A673 (cell line): Measurements from ENCODE around the gene MON1A. TPM values are rescaled to one million over a fixed set of nuclear protein-coding genes. Genes with fewer than 3 reads are reported as not detected.

Experiments
- BruUV-seq: library from RNA; stranded (reverse); fragments of 400-500 nt; replicated peaks from 2 replicates; lab custom pipeline; 2021; lab: Mats Ljungman, UMichigan
- CTCF ChIA-PET: fragments of 300-600 bp; sonication (Branson Sonifier 250); formaldehyde crosslinking; loops from one replicate; lab custom pipeline; 2022; ENCODE audit warnings: antibody characterized with exemption; lab: Charles Lee
- POLR2A ChIA-PET: fragments of 300-600 bp; sonication (Branson Sonifier 250); formaldehyde crosslinking; loops from one replicate; lab custom pipeline; 2022; ENCODE audit warnings: antibody characterized with exemption; ENCODE audit not compliant: low non-redundant PET; lab: Charles Lee
- DNase-seq: peaks from one replicate; pipeline ENCODE4 v3.0.0-alpha.2; 2015; ENCODE audit warnings: low spot score
- H3K27ac ChIP-seq: fragments of 200-600 bp; sonication (generic); 2 replicates; pipeline ENCODE4 v1.5.1; 2016; ENCODE audit warnings: mixed run types, low read depth, mild to moderate bottlenecking, mixed read lengths, antibody characterized with exemption, low read length; ENCODE audit not compliant: poor library complexity, severe bottlenecking
- H3K27me3 ChIP-seq: fragments of 200-600 bp; sonication (generic); replicated peaks from 2 replicates; pipeline ENCODE4 v1.6.1; 2017; ENCODE audit warnings: mixed run types, low read depth, mild to moderate bottlenecking, mixed read lengths, antibody characterized with exemption, low read length; ENCODE audit not compliant: insufficient read depth, poor library complexity
- H3K36me3 ChIP-seq: fragments of 200-600 bp; sonication (generic); 2 replicates; pipeline ENCODE4 v1.6.1; 2016; ENCODE audit warnings: mixed run types, mild to moderate bottlenecking, mixed read lengths, antibody characterized with exemption, low read length; ENCODE audit not compliant: insufficient read depth, poor library complexity, severe bottlenecking
- H3K4me1 ChIP-seq: fragments of 200-600 bp; sonication (generic); 2 replicates; pipeline ENCODE4 v1.6.1; 2017; ENCODE audit warnings: mixed run types, mild to moderate bottlenecking, mixed read lengths, antibody characterized with exemption, low read length; ENCODE audit not compliant: insufficient read depth, poor library complexity, severe bottlenecking
- H3K4me3 ChIP-seq: fragments of 200-600 bp; sonication (generic); 2 replicates; pipeline ENCODE4 v1.5.1; 2016; ENCODE audit warnings: low read depth, mixed run types, mild to moderate bottlenecking, mixed read lengths, low read length; ENCODE audit not compliant: poor library complexity, severe bottlenecking
- H3K9me3 ChIP-seq: fragments of 200-600 bp; sonication (generic); 2 replicates; pipeline ENCODE4 v1.6.1; 2016; ENCODE audit warnings: mixed run types, low read depth, mild to moderate bottlenecking, mixed read lengths, antibody characterized with exemption, low read length; ENCODE audit not compliant: poor library complexity, severe bottlenecking
- EZH2 ChIP-seq: fragments of 200-600 bp; sonication (generic); IDR thresholded peaks from 2 replicates; pipeline ENCODE4 v1.6.1; 2017; ENCODE audit warnings: borderline replicate concordance, low read depth, mild to moderate bottlenecking, mixed read lengths, antibody characterized with exemption, low read length; ENCODE audit not compliant: poor library complexity, severe bottlenecking
- intact Hi-C: fragments of 100-400 bp; cut with micrococcal nuclease; formaldehyde crosslinking; loops from one replicate; pipeline ENCODE4 v1.10.0; 2022; ENCODE audit not compliant: unreplicated experiment
- total RNA-seq: library from RNA; stranded (reverse); gene quantifications from 2 replicates; pipeline ENCODE4 v1.2.3, GENCODE V29; 2021
- TF ChIP-seq, protein P1 (sequence below): fragments of 300-800, 200-600 bp; sonication (generic); conservative IDR thresholded peaks from 2 replicates; pipeline ENCODE4 v1.5.1; 2017; ENCODE audit warnings: low read depth, mild to moderate bottlenecking, antibody characterized with exemption, low read length, moderate library complexity, mixed read lengths

MON1A gene
- total RNA-seq, 1 experiment from 2014 or later = 7.5 TPM

DNA sequence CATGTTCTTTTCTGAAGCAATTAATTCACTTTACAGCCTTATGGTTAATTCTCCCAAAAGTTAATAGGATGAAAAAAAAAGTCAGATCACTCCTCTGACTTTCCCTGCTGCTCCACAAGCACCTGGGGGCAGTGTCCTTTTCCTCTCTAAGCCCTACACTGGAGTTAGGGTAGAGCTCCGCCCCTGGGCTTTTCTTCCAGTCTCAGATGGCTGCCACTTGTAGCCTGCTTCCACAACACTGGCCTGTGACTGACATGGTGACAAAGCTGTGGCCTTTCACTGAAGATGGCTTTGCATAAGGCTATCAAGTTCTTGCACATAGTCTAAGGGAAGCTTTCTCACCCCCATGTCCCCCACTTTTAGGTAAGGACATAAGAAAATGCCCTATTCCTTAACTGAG is 1.3 kb upstream of the MON1A start:
- H3K4me1 ChIP-seq = peaks cover 3% of the 10 kb centered on the region
- H3K4me3 ChIP-seq = no peak overlapping the region
- H3K27ac ChIP-seq = no peak overlapping the region
- no TSS peak for BruUV-seq
- intact Hi-C loops = no loop called here
- CTCF ChIA-PET = no interaction called here
- H3K9me3 ChIP-seq = no peaks in the 10 kb centered on the region
- H3K27me3 ChIP-seq = no peaks in the 10 kb centered on the region
- H3K36me3 ChIP-seq = no peaks in the 10 kb centered on the region
- TF ChIP-seq, protein P1, sequence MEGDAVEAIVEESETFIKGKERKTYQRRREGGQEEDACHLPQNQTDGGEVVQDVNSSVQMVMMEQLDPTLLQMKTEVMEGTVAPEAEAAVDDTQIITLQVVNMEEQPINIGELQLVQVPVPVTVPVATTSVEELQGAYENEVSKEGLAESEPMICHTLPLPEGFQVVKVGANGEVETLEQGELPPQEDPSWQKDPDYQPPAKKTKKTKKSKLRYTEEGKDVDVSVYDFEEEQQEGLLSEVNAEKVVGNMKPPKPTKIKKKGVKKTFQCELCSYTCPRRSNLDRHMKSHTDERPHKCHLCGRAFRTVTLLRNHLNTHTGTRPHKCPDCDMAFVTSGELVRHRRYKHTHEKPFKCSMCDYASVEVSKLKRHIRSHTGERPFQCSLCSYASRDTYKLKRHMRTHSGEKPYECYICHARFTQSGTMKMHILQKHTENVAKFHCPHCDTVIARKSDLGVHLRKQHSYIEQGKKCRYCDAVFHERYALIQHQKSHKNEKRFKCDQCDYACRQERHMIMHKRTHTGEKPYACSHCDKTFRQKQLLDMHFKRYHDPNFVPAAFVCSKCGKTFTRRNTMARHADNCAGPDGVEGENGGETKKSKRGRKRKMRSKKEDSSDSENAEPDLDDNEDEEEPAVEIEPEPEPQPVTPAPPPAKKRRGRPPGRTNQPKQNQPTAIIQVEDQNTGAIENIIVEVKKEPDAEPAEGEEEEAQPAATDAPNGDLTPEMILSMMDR = no peak
- no peak for TF ChIP-seq EZH2
- POLR2A ChIA-PET = no interaction called here
- peak; percentile 17 for DNase-seq

DNA sequence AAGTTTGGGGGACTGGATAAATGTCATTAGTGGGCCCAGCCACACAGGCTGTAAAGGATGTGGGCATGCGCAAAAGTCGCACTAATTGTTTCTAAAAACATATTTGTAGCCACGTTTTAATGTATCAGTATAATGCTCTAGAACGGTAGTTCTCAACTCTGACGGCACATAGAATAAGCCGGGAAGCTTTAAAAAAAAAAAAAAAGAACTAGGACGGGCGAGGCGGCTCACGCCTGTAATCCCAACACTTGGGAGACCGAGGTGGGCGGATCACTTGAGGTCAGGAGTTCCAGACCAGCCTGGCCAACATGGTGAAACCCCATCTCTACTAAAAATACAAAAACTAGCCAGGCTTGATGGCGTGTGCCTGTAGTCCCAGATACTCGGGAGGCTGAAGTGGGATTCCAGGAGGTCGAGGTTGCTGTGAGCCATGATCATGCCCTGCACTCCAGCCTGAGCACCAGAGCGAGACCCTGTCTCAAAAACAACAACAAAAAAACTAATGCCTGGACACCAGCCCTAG is 618 bp upstream of the MON1A start:
- no peak for TF ChIP-seq EZH2
- TF ChIP-seq, protein P1 = no peak

GRCh38 chr3:49928481-49929017 is 1.1 kb downstream of the MON1A start:
- POLR2A ChIA-PET = no interaction called here
- no peaks in the 10 kb centered on the region for H3K27me3 ChIP-seq
- no peaks in the 10 kb centered on the region for H3K9me3 ChIP-seq
- intact Hi-C loops = no loop called here
- H3K4me3 ChIP-seq = no peak overlapping the region
- no peak overlapping the region for H3K27ac ChIP-seq
- no peak for TF ChIP-seq EZH2
- TF ChIP-seq, protein P1 = no peak
- peaks cover 3% of the 10 kb centered on the region for H3K4me1 ChIP-seq
- H3K36me3 ChIP-seq = no peaks in the 10 kb centered on the region
- no TSS peak for BruUV-seq
- no peak for DNase-seq
- CTCF ChIA-PET = no interaction called here

More for the DNA sequence above, 618 bp upstream of the MON1A start:
- intact Hi-C loops = no loop called here
- BruUV-seq = no TSS peak
- H3K9me3 ChIP-seq = no peaks in the 10 kb centered on the region
- CTCF ChIA-PET = interaction anchor here (0.6 to 1.0 kb wide), 4 partner anchors 10 to 261 kb away, joined by 3 to 4 read pairs (median 3); partner anchors contain the start of genes GNAT1 and RBM6
- no peak for DNase-seq
- POLR2A ChIA-PET = no interaction called here
- H3K4me3 ChIP-seq = peak overlapping the region; percentile 79
- peak overlapping the region; percentile 82 for H3K27ac ChIP-seq
- H3K27me3 ChIP-seq = no peaks in the 10 kb centered on the region
- H3K4me1 ChIP-seq = peaks cover 3% of the 10 kb centered on the region
- H3K36me3 ChIP-seq = no peaks in the 10 kb centered on the region
